ENCODE data around the gene SRRD.
"Not testable (repeated sequence)": the region's sequence is repeated elsewhere in the genome, so short reads cannot be mapped to it uniquely, and the experiment has no call there.

Gene SRRD

DNA sequence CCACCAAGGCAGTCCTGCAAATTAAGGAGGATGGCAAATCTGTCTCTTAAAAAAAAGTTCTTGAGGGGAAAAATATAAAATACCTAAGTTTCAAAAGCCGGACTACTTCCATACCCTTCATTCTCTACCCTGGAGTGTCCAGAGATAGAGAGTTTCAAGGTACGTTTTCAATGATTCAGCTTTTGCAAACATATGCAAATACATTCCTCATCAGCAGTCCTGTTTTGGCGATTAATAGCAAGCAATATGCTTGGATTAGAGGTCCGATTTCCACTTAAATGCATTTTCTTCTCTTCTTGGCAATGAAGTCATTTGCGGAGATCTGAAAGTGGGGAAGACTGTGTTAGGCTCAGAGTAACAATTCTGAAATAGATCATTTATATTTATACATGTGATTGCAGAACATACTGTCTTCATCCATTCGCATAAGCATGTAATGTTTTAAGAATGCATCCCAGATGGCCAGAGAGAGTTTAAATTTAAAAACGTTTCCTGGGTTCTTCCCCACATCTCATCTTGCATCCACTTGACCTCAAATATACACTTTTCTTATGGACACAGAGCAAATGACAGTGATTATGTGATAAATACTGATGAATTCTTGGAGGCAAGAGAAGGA lies 42.4 kb downstream of the SRRD start:
- no peak for DNase-seq

DNA sequence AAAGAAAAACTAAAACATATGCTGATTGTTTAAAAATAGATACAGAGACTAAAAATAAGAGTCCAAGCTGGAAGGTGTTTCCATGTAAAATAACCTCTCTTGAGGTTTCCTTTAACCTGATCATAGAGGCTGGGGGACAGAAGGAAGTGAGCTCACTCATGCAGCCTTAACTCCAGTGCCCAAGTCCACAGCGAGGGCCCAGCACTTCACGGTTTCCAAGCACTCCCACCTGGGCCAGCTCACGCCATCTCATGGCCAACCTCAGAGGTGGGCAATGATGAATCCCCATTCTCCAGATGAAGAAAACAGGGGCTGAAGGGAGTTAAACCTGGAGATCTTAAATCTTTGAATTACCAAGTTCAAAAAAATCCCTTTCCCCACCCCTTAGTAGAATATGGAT lies 43.5 kb downstream of the SRRD start:
- no peak for DNase-seq

DNA sequence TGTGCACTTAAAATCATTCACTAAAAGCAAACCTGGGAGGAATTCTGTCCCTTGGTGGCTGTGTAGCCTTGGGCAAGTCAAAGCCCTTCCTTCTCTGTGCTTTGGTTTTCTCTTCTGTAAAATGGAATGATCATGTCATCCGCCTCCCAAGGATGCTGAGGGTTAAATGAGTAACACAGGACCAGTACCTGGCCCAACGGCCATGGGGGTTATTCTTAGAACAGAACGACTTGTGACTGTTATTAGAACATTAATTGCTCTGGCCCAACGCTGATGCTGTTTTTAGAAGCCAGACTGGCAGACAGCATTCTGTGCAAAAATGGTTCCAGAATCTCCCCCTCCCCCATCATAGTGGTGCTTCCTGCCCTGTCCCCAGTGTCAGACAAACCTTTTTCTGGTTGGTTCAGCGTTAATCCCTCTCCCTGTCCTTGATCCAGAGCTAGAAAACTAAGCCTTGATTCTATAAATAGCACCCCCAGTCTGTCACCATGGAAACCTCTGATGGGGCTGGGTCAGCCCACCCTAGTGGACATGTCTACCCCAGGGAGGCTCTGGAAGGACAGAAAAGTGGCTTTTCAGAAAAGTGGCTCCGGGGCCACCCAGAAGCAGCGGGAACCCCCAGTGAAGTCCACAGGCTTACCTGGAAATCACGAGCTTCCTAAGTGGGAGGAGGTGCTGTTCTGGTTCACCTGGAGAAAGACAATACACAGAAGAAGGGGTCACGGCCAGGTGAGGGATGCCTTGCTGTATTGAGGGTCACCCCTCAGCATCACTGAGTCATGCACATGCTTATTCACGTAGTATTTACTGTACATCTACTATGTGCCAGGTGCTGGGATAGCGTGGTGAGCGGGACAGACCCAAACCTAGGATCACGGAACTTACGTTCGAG lies 44.1 kb downstream of the SRRD start:
- DNase-seq = no peak

DNA sequence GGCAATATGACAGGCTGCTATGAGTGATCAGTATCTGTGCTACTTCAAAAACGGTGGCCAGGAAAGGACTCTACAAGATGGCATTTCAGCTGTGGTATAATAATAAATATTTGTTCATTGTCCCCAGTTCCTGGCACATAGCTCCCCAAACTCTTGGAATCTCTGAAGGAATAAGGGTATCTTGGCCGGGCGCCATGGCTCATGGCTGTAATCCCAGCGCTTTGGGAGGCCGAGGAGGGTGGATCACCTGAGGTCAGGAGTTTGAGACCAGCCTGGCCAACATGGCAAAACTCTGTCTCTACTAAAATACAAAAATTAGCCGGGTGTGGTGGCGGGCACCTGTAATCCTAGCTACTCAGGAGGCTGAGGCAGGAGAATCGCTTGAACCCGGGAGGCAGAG lies 44.8 kb downstream of the SRRD start:
- not testable (repeated sequence) for DNase-seq

DNA sequence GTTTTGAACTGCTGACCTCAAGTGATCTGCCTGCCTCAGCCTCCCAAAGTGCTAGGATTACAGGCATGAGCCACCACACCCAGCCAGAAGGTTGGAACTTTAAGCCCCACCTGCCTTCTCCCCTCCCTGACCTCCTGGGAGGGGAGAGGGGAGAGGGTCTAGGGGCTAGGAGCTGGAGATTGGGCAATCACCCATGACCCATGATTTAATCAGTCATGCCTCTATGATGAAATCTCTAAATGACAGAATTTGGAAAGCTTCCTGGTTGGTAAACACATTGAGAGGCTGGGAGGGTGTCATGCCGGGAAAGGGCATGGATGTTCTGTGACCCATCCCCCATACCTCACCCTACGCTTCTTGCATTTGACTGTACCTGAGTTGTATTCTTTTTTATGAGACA lies 45.7 kb downstream of the SRRD start:
- no peak for DNase-seq

DNA sequence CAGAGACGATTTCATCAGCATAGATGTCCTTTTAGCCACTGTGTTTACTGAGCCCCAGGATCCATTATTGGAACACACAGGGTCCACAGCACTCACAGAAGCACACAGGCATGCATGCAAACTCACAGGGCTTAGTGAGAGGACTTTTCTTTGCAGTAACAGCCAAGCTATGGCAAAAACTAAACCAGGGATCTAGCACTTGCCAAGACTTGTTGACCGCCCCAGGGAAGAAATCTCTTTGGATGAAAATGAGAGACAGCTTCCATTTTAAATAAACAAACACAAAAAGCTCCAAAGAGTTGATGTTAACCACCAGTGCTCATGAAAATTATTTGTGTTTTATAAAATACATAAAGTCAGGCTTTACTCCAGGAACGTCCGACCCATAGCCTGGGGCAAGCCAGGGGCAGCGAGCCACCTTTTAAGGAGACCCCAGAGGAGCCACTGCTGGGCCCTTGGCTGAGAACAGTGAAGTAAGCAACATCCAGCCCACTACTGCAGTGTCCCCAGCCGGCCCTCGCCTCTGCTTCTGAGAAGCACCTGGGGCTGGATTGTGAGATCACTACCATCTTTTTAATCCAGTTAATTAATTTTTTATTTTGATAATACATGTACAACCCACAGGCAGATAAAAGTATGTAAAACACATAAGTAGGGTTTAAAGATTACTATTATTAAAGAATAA lies 50.6 kb downstream of the SRRD start:
- no peak for DNase-seq

DNA sequence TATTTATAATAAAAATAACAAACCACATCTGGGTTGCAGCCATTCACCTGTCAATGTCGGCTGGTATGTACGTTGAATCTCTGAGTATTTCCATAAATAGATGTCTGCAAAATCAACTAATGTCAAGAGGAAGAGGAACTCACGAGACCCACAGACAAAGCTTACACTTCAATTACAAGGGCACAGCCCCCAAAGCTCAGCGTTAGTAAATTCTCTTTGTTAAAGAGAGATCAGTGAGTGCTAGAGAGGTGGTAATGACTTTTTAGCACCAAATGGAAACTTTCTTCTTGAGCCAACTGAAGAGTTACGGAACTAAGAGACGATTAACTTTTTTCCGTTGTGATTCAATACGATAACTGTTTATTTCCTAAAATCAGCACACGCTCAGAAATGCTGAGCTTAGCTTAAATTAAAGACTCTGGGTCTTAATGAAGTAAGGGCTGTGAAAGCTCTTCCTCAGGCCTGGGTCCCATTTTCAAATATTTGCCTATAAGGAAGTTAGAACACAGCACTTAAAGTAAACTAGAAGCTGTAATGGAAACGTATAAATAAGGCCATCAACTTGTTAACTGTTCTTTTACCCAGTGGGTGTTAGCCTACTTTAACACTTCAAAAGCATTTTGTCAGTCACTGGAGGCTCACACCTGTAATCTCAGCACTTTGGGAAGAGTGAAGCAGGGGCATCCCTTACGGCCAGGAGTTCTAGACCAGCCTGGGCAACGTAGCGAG lies 51.4 kb downstream of the SRRD start:
- DNase-seq = no peak

DNA sequence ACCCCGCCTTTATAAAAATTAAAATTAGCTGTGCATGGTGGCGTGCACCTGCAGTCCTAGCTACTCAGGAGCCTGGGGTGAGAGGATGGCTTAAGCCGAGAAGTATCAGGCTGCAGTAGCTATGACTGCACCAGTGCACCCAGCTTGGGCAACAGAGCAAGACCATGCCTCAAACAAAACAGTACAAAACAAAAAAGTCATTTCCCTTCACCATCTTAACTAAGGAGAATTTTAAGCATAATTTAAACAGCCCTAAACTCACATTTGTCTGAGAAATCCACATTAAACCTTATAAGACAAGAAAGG lies 51.9 kb downstream of the SRRD start:
- DNase-seq = no peak

DNA sequence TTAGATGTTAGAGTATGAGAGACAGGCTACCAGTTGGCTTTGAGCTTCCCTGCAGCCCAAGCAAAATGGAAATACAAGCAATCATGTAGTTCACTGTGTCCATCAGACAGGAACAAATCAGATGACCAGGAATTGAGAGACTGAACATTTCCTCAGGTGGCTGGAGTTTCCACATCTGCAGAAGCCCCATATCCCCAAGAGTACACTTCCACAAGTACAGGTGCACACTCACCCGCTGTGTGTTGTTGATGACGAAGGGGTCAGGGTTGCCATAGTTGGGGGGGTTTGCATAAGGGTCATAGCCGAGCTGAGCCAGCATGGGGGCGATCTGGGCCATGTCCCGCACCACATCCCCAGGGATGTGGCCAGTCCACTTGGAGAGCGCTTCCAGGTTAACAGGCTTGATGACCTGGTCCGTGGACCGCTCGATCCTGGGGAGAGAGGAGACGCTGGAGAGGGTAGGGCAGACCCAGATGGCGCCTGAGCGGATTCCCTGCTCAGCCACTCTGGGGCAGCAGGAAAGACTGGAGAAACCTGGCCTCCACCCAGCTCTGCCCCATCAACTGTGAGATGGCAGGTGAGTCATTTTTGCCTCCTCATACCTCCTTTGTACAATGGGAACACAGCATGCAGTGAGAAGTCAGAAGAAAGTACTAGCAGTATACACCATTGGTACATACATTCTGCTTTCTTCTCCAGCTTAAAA lies 52.5 kb downstream of the SRRD start:
- no peak for DNase-seq

DNA sequence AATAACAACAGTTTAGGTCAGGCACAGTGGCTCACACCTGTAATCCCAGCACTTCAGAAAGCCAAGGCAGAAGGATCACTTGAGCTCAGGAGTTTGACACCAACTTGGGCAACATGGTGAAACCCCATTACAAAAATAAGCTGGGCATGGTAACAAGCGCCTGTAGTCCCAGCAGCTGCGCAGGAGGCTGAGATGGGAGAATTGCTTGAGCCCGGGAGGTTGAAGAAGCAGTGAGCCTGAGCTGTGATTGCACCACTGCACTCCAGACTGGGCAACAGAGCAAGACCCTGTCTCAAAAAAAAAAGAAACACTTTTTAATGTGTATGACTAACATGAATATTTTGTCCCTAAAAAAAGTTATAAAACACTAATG lies 53.1 kb downstream of the SRRD start:
- DNase-seq = no peak

DNA sequence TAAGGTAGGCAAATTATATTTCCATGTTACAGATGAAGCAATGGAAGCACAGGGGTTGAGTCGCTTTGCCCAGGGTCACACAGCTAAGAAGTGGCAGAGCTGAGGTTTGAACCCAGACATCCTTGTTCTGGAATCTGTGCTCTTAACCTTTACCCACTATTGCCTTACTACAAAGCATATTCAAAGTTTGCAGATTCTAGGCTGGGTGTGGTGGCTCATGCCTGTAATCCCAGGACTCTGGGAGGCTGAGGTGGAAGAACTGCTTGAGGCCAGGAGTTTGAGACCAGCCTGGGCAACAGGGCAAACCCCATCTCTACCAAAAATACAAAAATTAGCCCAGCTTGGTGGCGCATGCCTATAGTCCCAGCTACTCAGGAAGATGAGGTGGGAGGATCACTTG lies 56.4 kb downstream of the SRRD start:
- no peak for DNase-seq

DNA sequence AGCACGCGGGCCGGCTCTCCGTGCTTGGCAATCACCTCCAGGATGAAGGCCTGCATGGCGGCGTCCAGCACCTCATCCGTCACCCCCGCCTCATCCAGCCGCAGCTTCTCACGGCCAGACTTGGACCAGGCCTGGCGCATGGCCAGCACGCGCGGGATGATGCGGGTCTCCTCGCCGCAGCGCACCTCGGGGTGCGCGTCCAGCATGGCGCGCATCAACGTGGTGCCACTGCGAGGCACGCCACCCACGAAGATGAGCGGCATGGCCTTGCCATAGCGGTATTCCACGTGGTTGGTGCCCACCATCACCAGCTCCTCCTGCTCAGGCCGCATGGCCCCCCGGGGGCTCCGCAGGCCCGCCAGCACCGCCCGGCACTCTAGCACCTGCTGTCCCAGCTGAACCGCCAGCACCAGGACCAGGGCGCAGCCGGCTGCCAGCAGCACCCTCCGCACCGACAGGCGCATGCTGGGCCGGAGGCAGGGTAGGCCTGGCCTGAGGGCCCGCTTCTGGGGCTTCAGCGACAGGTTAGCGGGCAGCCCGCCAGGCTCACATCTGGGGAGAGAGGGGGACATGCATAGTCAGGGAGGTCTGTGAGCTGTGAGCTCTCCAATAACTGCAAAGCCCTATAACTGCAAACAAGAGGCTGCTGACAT lies 57.6 kb downstream of the SRRD start:
- no peak for DNase-seq

DNA sequence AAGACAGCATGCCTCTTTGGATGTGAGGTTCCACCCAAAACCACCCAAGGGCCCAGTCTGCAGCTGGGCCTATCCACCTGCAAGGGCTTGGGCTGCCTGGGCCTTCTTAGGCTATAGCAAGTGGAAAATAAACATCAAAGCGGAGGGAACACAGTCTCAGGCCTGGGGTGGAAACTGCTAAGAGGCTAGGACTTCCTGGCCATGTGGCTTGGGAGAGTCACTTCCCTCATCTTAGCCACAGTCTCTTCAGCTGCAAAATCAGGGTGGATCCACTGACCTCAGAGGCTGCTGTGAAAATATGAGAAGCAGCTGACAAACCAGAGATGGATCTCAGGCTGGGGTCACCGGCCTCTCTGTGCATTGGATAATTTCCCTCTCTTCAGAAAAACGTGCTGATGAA lies 59.2 kb downstream of the SRRD start:
- no peak for DNase-seq
